Measurements from ENCODE around the gene DNAH9. TPM values are rescaled to one million over a fixed set of nuclear protein-coding genes. Genes with fewer than 3 reads are reported as not detected.

DNAH9 gene
- total and polyA plus RNA-seq, 2 of the 8 experiments (the other 6 are each of a cell fraction or from before 2014, with no cell fraction given) = 0.21 to 0.86 TPM

DNA sequence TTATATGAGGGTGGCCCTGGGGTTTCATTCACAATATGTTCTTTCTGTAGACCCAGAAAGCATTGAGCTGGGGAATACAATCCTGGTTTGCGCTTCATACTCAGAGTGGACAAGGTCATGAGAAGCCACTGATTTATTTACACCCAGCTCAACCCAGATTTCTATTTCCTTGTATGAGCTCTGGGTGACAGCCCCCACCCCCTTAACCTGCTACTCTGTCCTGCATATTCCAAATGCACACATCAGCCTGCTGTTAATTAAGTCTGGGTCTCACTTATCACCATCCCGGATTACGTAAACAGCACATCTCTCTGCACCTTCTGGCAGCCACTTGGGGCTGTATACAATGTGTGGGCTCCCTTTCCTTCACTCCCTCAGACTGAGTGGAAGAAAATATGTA, 102.4 kb downstream of the DNAH9 start:
- H3K9ac ChIP-seq (replicated peaks in 1 of 4; ENCODE audit: extremely low read depth in 1 of 4, low read depth in 3 of 4, low read length in 3 of 4) = no peak overlapping the region
- H3K79me1 ChIP-seq (ENCODE audit: low read depth, low read length) = no peaks in the 10 kb centered on the region
- H3K79me2 ChIP-seq (ENCODE audit: control insufficient read depth in 1 of 2, insufficient read depth in 2 of 2, low read length in 2 of 2) = no peaks in the 10 kb centered on the region
- no peak overlapping the region for H3K18ac ChIP-seq (ENCODE audit: extremely low read depth, low read length)
- no peak overlapping the region for H2BK12ac ChIP-seq (ENCODE audit: low read depth, low read length)
- no peaks in the 10 kb centered on the region for H3K23me2 ChIP-seq (ENCODE audit: low read depth, low read length)
- H3K36me3 ChIP-seq (ENCODE audit: control insufficient read depth in 2 of 4, insufficient read depth in 4 of 4, low read length in 3 of 4) = no peaks in the 10 kb centered on the region
- ChIA-PET POLR2A (ENCODE audit: partially characterized antibody) (no interaction called here), CTCF (ENCODE audit: partially characterized antibody) (interaction anchor here (0.7 to 2.6 kb wide), 2 partner anchors 11 to 235 kb away, joined by 3 to 8 read pairs; no protein-coding TSS in a partner anchor)
- no peak overlapping the region for H3K56ac ChIP-seq (replicated peaks; ENCODE audit: insufficient read length, low read depth, low read length)
- no peak overlapping the region for H3K14ac ChIP-seq (ENCODE audit: insufficient read length)
- H2BK15ac ChIP-seq (ENCODE audit: low read length) = no peak overlapping the region
- FAIRE-seq = no peak
- no peak overlapping the region for H3K27ac ChIP-seq (ENCODE audit: low read depth, low read length)
- no peak overlapping the region for H2BK5ac ChIP-seq (ENCODE audit: low read depth, low read length)
- no peak overlapping the region for H2AFZ ChIP-seq (ENCODE audit: low read length)
- H3K4ac ChIP-seq (replicated peaks; ENCODE audit: insufficient read length, low read depth, low read length) = no peak overlapping the region
- H2BK120ac ChIP-seq (replicated peaks; ENCODE audit: low read depth, low read length) = no peak overlapping the region
- no peak overlapping the region for H4K5ac ChIP-seq (ENCODE audit: insufficient read length, low read depth, low read length)
- no peaks in the 10 kb centered on the region for H3K27me3 ChIP-seq (replicated peaks in 1 of 4; ENCODE audit: control insufficient read depth in 3 of 4, extremely low read depth in 1 of 4, insufficient read depth in 3 of 4, low read length in 3 of 4)
- H4K8ac ChIP-seq (ENCODE audit: extremely low read depth, insufficient read depth, low read length) = no peak overlapping the region
- 98% methylated on average over 3 of the region's 3 CpGs; no CpG with 5 or more reads in 1 of the 2 experiments for WGBS, 2 experiments (ENCODE audit: extremely low coverage in 1 of 2, insufficient coverage in 1 of 2, insufficient read length in 1 of 2, insufficient replicate concordance in 2 of 2, low coverage in 1 of 2, low lambda C conversion rate in 2 of 2, missing lambda C conversion rate in 1 of 2)
- H2AK5ac ChIP-seq (ENCODE audit: low read depth, low read length) = no peak overlapping the region
- H3K4me3 ChIP-seq (ENCODE audit: extremely low read depth in 1 of 4, insufficient read depth in 2 of 4, low read depth in 3 of 4, low read length in 4 of 4) = no peak overlapping the region
- H3K4me2 ChIP-seq (ENCODE audit: insufficient read depth in 1 of 2, low read depth in 2 of 2, low read length in 2 of 2) = no peak overlapping the region
- H2BK20ac ChIP-seq (ENCODE audit: low read length) = no peak overlapping the region
- H3K23ac ChIP-seq (ENCODE audit: insufficient read length) = no peak overlapping the region
- H3K4me1 ChIP-seq (replicated peaks in 1 of 4; ENCODE audit: control insufficient read depth in 3 of 4, insufficient read depth in 4 of 4, low read length in 3 of 4) = peaks cover 0 to 3% (median 0%) of the 10 kb centered on the region in 4 experiments; a peak in 1 of 7 replicates
- no peak for DNase-seq (ENCODE audit: low read depth in 1 of 2, low spot score in 2 of 2)
- H4K91ac ChIP-seq (replicated peaks; ENCODE audit: insufficient read length, low read length) = no peak overlapping the region
- no peaks in the 10 kb centered on the region for H4K20me1 ChIP-seq (replicated peaks in 1 of 2; ENCODE audit: control insufficient read depth in 1 of 2, insufficient read depth in 2 of 2, low read length in 2 of 2)
- no peaks in the 10 kb centered on the region for H3K9me3 ChIP-seq (ENCODE audit: insufficient read depth in 2 of 2, low read depth in 1 of 2, low read length in 1 of 2)
- TF ChIP-seq TEAD4 (IDR thresholded peaks at IDR 0.05; ENCODE audit: low read depth, low read length) (no peak), CREB1 (IDR thresholded peaks at IDR 0.05) (no peak), SP2 (IDR thresholded peaks at IDR 0.05; ENCODE audit: low read length) (no peak), BRCA1 (IDR thresholded peaks at IDR 0.05; ENCODE audit: low read depth, low read length) (no peak), CTBP2 (IDR thresholded peaks at IDR 0.05; ENCODE audit: borderline replicate concordance, insufficient read depth, insufficient read length, low read length) (no peak), HDAC2 (IDR thresholded peaks at IDR 0.05; ENCODE audit: borderline replicate concordance in 1 of 2, low read depth in 2 of 2, low read length in 2 of 2) (no peak), POLR2AphosphoS5 (IDR thresholded peaks at IDR 0.05; ENCODE audit: low read depth, low read length) (no peak), BCL11A (IDR thresholded peaks at IDR 0.05; ENCODE audit: low read depth in 2 of 2, low read length in 2 of 2) (no peak), JUN (IDR thresholded peaks at IDR 0.05; ENCODE audit: low read depth, low read length) (no peak), FOSL1 (IDR thresholded peaks at IDR 0.05; ENCODE audit: insufficient read depth, low read depth, low read length) (no peak), GTF2F1 (IDR thresholded peaks at IDR 0.05; ENCODE audit: borderline replicate concordance, low read depth, low read length) (no peak), ASH2L (IDR thresholded peaks at IDR 0.05; ENCODE audit: low read length) (no peak), CEBPB (IDR thresholded peaks at IDR 0.05; ENCODE audit: low read depth, low read length) (no peak)
- TF ChIP-seq, protein P1, sequence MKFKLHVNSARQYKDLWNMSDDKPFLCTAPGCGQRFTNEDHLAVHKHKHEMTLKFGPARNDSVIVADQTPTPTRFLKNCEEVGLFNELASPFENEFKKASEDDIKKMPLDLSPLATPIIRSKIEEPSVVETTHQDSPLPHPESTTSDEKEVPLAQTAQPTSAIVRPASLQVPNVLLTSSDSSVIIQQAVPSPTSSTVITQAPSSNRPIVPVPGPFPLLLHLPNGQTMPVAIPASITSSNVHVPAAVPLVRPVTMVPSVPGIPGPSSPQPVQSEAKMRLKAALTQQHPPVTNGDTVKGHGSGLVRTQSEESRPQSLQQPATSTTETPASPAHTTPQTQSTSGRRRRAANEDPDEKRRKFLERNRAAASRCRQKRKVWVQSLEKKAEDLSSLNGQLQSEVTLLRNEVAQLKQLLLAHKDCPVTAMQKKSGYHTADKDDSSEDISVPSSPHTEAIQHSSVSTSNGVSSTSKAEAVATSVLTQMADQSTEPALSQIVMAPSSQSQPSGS (IDR thresholded peaks at IDR 0.05; ENCODE audit: low read length) = no peak

Measured in H1 (cell line).